Right renal pelvis (tissue), 4 donors: Measurements from ENCODE around the gene SUGCT. TPM values are rescaled to one million over a fixed set of nuclear protein-coding genes. Genes with fewer than 3 reads are reported as not detected.
"Not testable (repeated sequence)": the region's sequence is repeated elsewhere in the genome, so short reads cannot be mapped to it uniquely, and the experiment has no call there.

Experiments used
- DNase-seq, 4 donors: peaks; one replicate each; pipeline ENCODE4 v3.0.0-alpha.2; 2013; ENCODE audit warnings: low read depth in 4 of 4, low spot score in 3 of 4, missing footprints in 1 of 4
- polyA plus RNA-seq, 4 donors: library from polyadenylated mRNA; unstranded; fragments of 120-200 nt; gene quantifications; one replicate each; pipeline ENCODE4 v1.2.1, GENCODE V29; 2013; ENCODE audit not compliant: insufficient read length in 4 of 4

The SUGCT gene
- polyA plus RNA-seq, 4 donors, result 12.1 to 17.6 (median 15.0) TPM

- DNase-seq, result no peak
These were observed 2.8 kb downstream of the SUGCT start for GRCh38 chr7:40137563-40137962.

DNA sequence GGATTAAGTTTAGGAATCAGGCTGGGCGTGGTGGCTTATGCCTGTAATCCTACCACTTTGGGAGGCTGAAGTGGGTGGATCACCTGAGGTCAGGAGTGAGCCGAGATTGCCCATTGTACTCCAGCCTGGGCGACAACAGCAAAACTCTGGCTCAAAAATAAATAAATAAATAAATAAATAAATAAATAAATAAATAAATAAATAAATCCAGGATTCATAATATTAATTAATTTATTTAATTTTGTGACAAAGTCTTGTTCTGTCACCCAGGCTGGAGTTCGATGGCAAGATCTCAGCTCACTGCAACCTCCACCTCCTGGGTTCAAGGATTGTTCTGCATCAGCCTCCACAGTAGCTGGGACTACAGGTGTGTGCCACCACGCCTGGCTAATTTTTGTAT is 4.2 kb downstream of the SUGCT start:
- no peak for DNase-seq

- DNase-seq, result not testable (repeated sequence)
These were observed 5.1 kb downstream of the SUGCT start for GRCh38 chr7:40139891-40140290.

- not testable (repeated sequence) for DNase-seq
These were observed 7.1 kb downstream of the SUGCT start for GRCh38 chr7:40141916-40142315.

DNA sequence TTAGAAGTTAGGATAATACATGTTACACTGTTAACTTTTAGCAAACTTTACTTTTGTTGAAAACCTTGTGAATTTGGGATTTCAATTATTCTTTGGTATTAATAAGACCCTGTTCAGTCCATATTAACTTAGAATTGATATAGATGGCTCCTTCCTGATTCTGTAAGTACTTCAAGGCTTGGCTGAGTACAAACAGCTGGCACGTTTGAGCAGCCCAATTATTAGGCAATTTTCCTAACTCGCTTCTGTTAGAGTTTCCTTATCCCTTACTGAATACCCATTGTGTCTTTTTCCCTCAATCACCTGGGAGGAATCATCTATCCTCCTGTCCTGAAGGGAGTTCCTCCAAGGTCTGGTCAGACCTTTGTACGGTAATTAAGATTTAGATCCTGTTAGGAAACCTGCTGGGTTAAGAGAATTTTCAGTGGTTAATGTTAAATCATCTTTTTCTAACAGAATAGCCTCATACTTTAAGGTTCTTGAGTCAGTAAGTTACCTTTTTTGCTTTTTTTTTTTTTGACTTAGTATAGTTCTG is 10.9 kb downstream of the SUGCT start:
- not testable (repeated sequence) for DNase-seq

DNA sequence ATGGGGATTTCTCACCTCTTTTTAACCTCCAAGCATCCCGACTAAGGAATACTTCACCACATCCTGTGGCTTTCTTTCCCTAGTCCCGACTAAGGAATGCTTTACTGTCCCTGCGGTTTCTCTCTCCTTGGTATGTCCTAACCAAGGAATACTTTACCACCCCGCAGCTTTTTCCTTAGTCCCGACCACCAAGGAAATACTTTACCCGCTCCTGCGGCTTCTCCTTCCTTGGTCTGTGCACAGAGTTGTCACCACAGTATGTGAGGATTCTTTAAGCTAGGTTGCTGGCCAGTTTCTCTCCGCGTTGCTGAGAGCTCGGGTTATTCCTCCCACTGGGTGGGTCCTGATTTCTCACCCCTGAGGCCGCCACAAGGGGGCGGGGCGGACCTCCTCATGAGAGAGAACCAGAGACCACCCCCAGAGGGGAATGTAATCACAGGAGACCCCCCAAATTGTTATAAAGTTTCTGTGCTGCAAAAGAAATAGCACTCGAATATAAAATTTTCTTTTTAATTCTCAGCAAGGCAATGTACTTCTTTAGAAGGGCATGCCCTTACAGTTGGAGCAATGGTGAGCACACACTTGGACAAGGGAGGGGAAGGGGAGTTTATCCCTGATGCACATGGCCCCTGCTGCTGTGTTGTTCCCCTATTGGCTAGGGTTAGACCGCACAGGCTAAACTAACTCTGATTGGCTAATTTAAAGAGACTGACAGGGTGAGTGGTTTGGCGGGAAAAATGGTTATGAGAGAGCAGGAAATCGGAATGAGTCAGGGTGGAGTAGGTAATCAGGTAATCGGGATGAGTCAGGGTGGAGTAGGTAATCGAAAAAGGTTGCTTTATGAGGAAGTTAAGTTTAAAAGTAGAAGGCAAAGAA is 12.8 kb downstream of the SUGCT start:
- no peak for DNase-seq

GRCh38 chr7:40148247-40148580 is 13.4 kb downstream of the SUGCT start:
- DNase-seq, result not testable (repeated sequence)

DNA sequence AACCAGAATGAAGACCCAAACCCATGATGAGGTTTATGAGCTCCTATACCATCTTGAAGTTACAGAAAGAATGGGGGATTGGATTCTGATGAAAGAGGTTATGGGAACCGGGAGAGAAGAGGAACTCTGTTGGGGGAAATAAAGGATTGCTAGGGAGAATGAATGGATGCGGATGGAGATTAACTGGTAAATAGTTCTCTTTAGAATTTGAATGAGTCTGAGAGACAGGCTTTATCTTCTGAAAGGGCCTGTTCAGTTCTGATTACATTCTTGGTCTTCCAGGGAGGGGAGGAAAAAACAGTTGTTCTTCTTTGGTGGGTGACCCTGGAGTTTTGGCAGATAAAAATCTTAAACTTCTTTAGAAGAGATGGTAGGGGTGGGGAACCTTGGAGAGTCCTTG is 13.9 kb downstream of the SUGCT start:
- DNase-seq, result no peak

- DNase-seq, result no peak
These were observed 16.7 kb downstream of the SUGCT start for GRCh38 chr7:40151504-40151903.

- DNase-seq, result peak in 2 of 4 donors; percentile 6 to 7
These were observed 22.2 kb downstream of the SUGCT start for GRCh38 chr7:40156988-40157387.

DNA sequence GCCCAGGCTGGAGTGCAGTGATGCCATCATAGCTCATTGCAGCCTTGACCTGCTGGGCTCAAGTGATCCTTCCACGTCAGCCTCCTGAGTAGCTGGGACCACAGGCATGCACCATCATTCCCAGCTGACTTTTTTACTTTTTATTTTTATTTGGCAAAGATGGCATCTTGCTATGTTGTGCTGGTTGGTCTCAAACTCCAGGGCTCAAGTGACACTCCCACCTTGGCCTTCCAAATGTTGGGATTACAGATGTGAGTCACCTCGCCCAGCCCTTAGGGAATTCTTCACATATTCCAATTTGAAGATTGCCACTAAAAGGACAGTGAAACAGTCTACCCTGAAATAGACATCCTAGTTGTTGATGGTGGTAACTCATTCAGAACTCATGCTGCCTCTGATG is 27.7 kb downstream of the SUGCT start:
- DNase-seq, result no peak

GRCh38 chr7:40165216-40165615 is 30.4 kb downstream of the SUGCT start:
- DNase-seq, result no peak

- DNase-seq, result no peak
These were observed 32.5 kb downstream of the SUGCT start for GRCh38 chr7:40167291-40167690.

DNA sequence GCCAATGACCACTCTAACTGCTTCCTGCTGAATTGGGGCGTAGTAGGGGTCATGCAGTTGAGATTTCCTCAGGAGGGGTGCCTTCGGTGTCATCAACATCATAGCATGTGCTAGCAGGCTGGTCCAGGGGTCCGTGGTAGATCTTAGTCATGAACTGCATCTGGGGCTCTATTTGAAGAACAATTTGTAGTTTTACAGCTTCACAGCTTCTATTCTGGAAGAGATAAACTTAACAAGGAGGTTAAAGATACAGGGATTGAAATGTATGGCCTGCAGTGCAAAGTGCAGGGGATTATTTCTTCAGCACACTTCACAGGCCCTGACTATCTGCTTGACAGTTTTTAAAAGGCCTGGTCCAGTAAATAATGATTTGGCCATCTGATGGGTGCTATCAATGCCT is 33.5 kb downstream of the SUGCT start:
- DNase-seq, result not testable (repeated sequence)

DNA sequence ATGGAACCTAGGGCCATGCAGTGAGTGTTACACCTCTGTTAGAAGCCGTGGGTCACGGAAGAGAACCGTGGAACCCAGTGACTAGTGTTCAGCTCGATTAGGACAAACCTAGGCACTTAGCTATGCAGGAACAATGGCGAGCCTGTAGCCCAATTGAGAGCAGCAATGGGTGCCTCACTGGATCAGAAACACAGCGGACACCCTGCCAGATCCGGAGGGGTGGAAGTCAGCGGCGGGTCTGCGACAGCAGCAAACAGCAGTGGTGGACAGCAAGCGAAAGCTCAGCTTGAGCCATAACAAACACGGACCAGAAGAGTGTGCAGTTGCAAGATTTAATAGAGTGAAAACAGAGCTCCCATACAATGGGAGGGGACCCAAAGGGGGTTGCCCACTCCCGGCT is 38.3 kb downstream of the SUGCT start:
- not testable (repeated sequence) for DNase-seq

DNA sequence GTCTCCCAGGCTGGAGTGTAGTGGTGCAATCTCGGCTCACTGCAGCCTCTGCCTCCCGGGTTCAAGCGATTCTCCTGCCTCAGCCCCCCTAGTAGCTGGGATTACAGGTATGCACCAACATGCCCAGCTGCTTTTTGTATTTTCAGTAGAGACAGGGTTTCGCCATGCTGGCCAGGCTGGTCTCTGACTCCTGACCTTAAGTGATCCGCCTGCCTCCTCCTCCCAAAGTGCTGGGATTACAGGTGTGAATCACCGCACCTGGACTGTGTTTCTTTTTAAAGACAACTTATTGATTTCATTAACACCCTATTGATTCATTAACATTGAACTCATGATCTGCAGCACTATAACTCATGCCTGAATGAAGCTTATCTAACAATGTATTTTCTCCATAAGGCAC is 40.5 kb downstream of the SUGCT start:
- not testable (repeated sequence) for DNase-seq

DNA sequence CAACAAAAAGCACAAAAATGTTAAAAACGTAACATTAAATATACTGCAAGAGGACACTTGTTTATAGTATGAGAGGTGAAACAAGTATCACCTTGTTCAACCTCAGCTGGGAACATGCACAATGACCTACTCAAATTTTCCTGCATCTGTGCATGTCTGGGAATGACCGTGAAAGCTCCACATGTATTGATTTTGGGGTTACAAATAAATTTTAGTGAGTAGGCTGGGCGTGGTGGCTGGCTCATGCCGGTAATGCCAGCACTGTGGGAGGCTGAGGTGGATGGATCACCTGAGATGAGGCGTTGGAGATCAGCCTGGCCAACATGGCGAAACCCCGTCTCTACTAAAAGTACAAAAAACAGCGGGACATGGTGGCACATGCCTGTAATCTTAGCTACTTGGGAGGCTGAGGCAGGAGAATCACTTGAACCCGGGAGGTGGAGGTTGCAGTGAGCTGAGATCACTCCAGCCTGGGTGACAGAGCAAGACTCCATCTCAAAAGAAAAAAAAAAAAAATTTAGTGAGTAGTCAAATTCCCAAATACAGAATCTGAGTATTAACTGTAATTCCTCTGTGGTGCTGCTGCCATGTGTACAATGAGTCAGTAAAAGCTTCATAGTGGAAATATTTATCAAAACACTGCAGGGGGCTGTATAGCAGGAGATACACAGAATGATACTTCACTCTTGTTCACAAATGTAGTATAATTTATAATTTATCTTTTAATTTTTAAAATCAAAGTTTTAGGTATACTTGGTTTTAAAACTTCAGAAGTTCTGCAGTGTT is 41.1 kb downstream of the SUGCT start:
- DNase-seq, result no peak

GRCh38 chr7:40177071-40177470 is 42.3 kb downstream of the SUGCT start:
- no peak for DNase-seq

DNA sequence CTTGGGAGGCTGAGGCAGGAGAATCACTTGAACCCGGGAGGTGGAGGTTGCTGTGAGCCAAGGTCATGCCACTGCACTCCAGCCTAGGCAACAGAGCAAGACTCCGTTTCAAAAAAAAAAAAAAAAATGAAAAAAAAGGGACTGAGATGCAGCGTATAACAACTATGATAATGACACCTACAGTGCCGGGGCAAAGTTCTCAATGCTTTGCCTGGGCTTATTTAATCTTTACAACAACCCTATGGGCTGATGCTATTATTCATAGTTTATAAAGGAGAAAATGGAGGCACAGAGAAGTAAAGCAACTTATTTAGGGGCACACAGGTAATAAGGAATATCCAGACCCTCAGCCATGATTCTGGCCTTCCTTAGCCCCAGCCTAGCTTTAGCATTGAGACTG is 47.6 kb downstream of the SUGCT start:
- DNase-seq, result no peak

DNA sequence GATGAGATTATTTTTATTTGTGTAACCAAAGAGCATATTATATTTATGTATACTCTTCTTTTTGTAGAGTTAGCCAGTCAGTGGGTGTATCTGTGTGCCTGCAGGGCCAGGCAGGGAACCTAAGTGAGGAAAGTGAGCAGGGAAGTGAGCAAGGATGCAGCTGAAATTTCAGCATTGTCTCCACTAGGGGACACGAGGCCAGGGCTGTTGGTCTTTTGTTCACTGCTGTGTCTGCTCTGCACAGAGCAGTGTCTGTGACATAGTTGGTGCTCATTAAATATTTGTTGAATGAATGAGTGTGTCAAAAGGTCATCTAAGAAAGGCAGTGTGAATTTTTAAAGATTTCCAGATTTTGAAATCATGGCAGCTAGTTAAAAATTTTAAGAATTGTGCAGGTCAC is 51.8 kb downstream of the SUGCT start:
- DNase-seq, result no peak

DNA sequence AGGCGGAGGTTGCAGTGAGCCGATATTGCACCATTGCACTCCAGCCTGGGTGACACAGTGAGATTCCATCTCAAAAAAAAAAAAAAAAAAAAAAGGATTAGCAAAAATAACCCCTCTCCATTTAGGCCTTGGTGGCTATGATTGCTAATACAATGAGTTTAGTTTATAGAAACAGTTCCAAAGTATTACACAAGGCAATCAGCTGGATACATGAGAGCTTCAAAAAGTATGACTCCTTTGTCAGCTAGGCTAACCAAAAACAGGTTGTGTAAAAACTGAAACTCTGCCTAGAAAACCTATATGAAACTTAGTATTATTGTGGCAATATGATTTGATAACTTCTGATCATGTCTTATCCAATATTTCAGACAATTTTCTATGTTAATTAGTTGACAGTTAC is 57.2 kb downstream of the SUGCT start:
- no peak for DNase-seq

- no peak for DNase-seq
These were observed 59.9 kb downstream of the SUGCT start for GRCh38 chr7:40194745-40195144.
